Duodenal mucosa (tissue), 2 donors: ENCODE measurements around the gene ZNF497.

Experiments used
- H3K27ac ChIP-seq: one replicate; pipeline ENCODE4 v1.7.0; 2013; ENCODE audit warnings: low read depth, low read length
- H3K27me3 ChIP-seq, 2 donors: one replicate each; pipeline ENCODE4 v1.7.0; 2013; ENCODE audit warnings: low read length in 2 of 2, control low read depth in 1 of 2; ENCODE audit not compliant: insufficient read depth in 2 of 2, control insufficient read depth in 1 of 2
- H3K36me3 ChIP-seq, 2 donors: one replicate each; pipeline ENCODE4 v1.7.0; 2013; ENCODE audit warnings: low read length in 2 of 2, control low read depth in 1 of 2; ENCODE audit not compliant: insufficient read depth in 2 of 2, control insufficient read depth in 1 of 2
- H3K4me1 ChIP-seq, 2 donors: one replicate each; pipeline ENCODE4 v1.7.0; 2013; ENCODE audit warnings: low read length in 2 of 2, control low read depth in 1 of 2; ENCODE audit not compliant: insufficient read depth in 2 of 2, control insufficient read depth in 1 of 2
- H3K4me3 ChIP-seq, 2 donors: one replicate each; pipeline ENCODE4 v1.7.0; 2013; ENCODE audit warnings: low read length in 2 of 2, low read depth in 1 of 2
- H3K9ac ChIP-seq, 2 donors: one replicate each; pipeline ENCODE4 v1.7.0; 2013; ENCODE audit warnings: low read length in 2 of 2, low read depth in 1 of 2
- H3K9me3 ChIP-seq, 2 donors: one replicate each; pipeline ENCODE4 v1.7.0; 2013; ENCODE audit warnings: low read length in 2 of 2, control low read depth in 1 of 2; ENCODE audit not compliant: control insufficient read depth in 1 of 2

The ZNF497 gene

GRCh38 chr19:58330458-58330857, 32.1 kb downstream of the ZNF497 start:
- no peaks in the 10 kb centered on the region for H3K9me3 ChIP-seq
- H3K27ac ChIP-seq: no peak overlapping the region
- no peaks in the 10 kb centered on the region for H3K27me3 ChIP-seq
- no peak overlapping the region for H3K4me3 ChIP-seq
- no peak overlapping the region for H3K9ac ChIP-seq
- peaks cover 14 to 17% of the 10 kb centered on the region in 2 donors for H3K4me1 ChIP-seq
- H3K36me3 ChIP-seq: peaks cover 0 to 10% of the 10 kb centered on the region in 2 donors

GRCh38 chr19:58328999-58329398, 33.6 kb downstream of the ZNF497 start:
- H3K4me3 ChIP-seq: no peak overlapping the region
- no peaks in the 10 kb centered on the region for H3K36me3 ChIP-seq
- no peak overlapping the region for H3K27ac ChIP-seq
- H3K9ac ChIP-seq: no peak overlapping the region
- no peaks in the 10 kb centered on the region for H3K9me3 ChIP-seq
- H3K27me3 ChIP-seq: no peaks in the 10 kb centered on the region
- H3K4me1 ChIP-seq: peaks cover 19 to 23% of the 10 kb centered on the region in 2 donors

GRCh38 chr19:58326914-58327726, 35.4 kb downstream of the ZNF497 start, which contains the start of gene ZSCAN22:
Gene ZSCAN22, plus strand, starts transcription at chr19:58326994. Its CDS starts 7,809 bp downstream, at chr19:58334803.
- H3K36me3 ChIP-seq: peaks cover 0 to 6% of the 10 kb centered on the region in 2 donors
- H3K27ac ChIP-seq: peak within 1 kb of the TSS; percentile 79
- peak within 1 kb of the TSS; percentile 80 to 83 for H3K9ac ChIP-seq
- no peaks in the 10 kb centered on the region for H3K9me3 ChIP-seq
- H3K4me1 ChIP-seq: peaks cover 19 to 23% of the 10 kb centered on the region in 2 donors
- H3K27me3 ChIP-seq: no peaks in the 10 kb centered on the region
- peak within 1 kb of the TSS; percentile 93 to 99 for H3K4me3 ChIP-seq

GRCh38 chr19:58326501-58326913, 36.0 kb downstream of the ZNF497 start:
- no peaks in the 10 kb centered on the region for H3K9me3 ChIP-seq
- H3K4me3 ChIP-seq: peak overlapping the region; percentile 93 to 99
- no peaks in the 10 kb centered on the region for H3K27me3 ChIP-seq
- peaks cover 0 to 10% of the 10 kb centered on the region in 2 donors for H3K36me3 ChIP-seq
- H3K4me1 ChIP-seq: peaks cover 19 to 23% of the 10 kb centered on the region in 2 donors
- peak overlapping the region; percentile 79 for H3K27ac ChIP-seq
- H3K9ac ChIP-seq: peak overlapping the region; percentile 80 to 83

GRCh38 chr19:58325311-58326022, 37.1 kb downstream of the ZNF497 start:
- no peaks in the 10 kb centered on the region for H3K27me3 ChIP-seq
- H3K36me3 ChIP-seq: peaks cover 0 to 12% of the 10 kb centered on the region in 2 donors
- H3K4me3 ChIP-seq: peak overlapping the region; percentile 93 to 99
- no peak overlapping the region for H3K27ac ChIP-seq
- peak overlapping the region; percentile 12 to 80 for H3K9ac ChIP-seq
- peaks cover 19 to 23% of the 10 kb centered on the region in 2 donors for H3K4me1 ChIP-seq
- H3K9me3 ChIP-seq: no peaks in the 10 kb centered on the region

- no peak overlapping the region for H3K9ac ChIP-seq
- H3K4me3 ChIP-seq: no peak overlapping the region
- peaks cover 4 to 39% of the 10 kb centered on the region in 2 donors for H3K36me3 ChIP-seq
Measured at GRCh38 chr19:58319241-58319640, 43.3 kb downstream of the ZNF497 start.

GRCh38 chr19:58318297-58318696, 44.3 kb downstream of the ZNF497 start:
- Histone ChIP-seq H3K27me3 (no peaks in the 10 kb centered on the region), H3K9ac (no peak overlapping the region), H3K36me3 (peaks cover 11 to 47% of the 10 kb centered on the region in 2 donors), H3K27ac (no peak overlapping the region), H3K9me3 (no peaks in the 10 kb centered on the region), H3K4me1 (no peaks in the 10 kb centered on the region), H3K4me3 (no peak overlapping the region)

More at GRCh38 chr19:58319241-58319640, 43.3 kb downstream of the ZNF497 start:
- Histone ChIP-seq H3K9me3 (no peaks in the 10 kb centered on the region), H3K27ac (no peak overlapping the region), H3K4me1 (no peaks in the 10 kb centered on the region), H3K27me3 (no peaks in the 10 kb centered on the region)

- H3K4me3 ChIP-seq: no peak overlapping the region
- no peaks in the 10 kb centered on the region for H3K4me1 ChIP-seq
- no peaks in the 10 kb centered on the region for H3K9me3 ChIP-seq
- H3K36me3 ChIP-seq: peaks cover 16 to 50% of the 10 kb centered on the region in 2 donors
- no peaks in the 10 kb centered on the region for H3K27me3 ChIP-seq
- no peak overlapping the region for H3K9ac ChIP-seq
- H3K27ac ChIP-seq: no peak overlapping the region
Measured at GRCh38 chr19:58317476-58318072, 45.0 kb downstream of the ZNF497 start.

GRCh38 chr19:58315580-58315979, 47.0 kb downstream of the ZNF497 start:
- Histone ChIP-seq H3K9me3 (no peaks in the 10 kb centered on the region), H3K4me3 (no peak overlapping the region), H3K36me3 (peaks cover 31 to 59% of the 10 kb centered on the region in 2 donors), H3K4me1 (no peaks in the 10 kb centered on the region), H3K27me3 (no peaks in the 10 kb centered on the region), H3K9ac (no peak overlapping the region), H3K27ac (no peak overlapping the region)
